Loucy (cell line): Measurements from ENCODE around the gene GLDN.
"Not testable (repeated sequence)": the region's sequence is repeated elsewhere in the genome, so short reads cannot be mapped to it uniquely, and the experiment has no call there.

ENCODE experiments used
- H2AFZ ChIP-seq: fragments of 200-600 bp; sonication (generic); 2 replicates; pipeline ENCODE4 v1.6.0; 2016; ENCODE audit warnings: antibody characterized with exemption, mild to moderate bottlenecking, low read length, moderate library complexity
- H3F3A ChIP-seq: fragments of 200-600 bp; 2 replicates; pipeline ENCODE4 v1.6.0; 2016; ENCODE audit warnings: antibody characterized with exemption, low read depth, mild to moderate bottlenecking
- H3K27me3 ChIP-seq: fragments of 200-600 bp; sonication (generic); 2 replicates; pipeline ENCODE4 v1.6.1; 2014; ENCODE audit warnings: low read length, mild to moderate bottlenecking; ENCODE audit not compliant: insufficient read depth, poor library complexity, severe bottlenecking
- H3K36me3 ChIP-seq: fragments of 200-600 bp; sonication (generic); 2 replicates; pipeline ENCODE4 v1.6.1; 2016; ENCODE audit warnings: low read length; ENCODE audit not compliant: insufficient read depth
- H3K4me1 ChIP-seq: fragments of 200-600 bp; sonication (generic); 2 replicates; pipeline ENCODE4 v1.5.1; 2014; ENCODE audit warnings: low read length, mild to moderate bottlenecking; ENCODE audit not compliant: insufficient read depth, poor library complexity, severe bottlenecking
- H3K4me2 ChIP-seq: fragments of 200-600 bp; sonication (generic); 2 replicates; pipeline ENCODE4 v1.6.0; 2014; ENCODE audit warnings: antibody characterized with exemption, low read length, low read depth, mild to moderate bottlenecking; ENCODE audit not compliant: poor library complexity, severe bottlenecking
- H3K4me3 ChIP-seq: fragments of 200-600 bp; sonication (generic); 2 replicates; pipeline ENCODE4 v1.5.1; 2014; ENCODE audit warnings: low read length, mild to moderate bottlenecking, mixed read lengths; ENCODE audit not compliant: poor library complexity, severe bottlenecking
- H3K79me2 ChIP-seq: fragments of 200-600 bp; sonication (generic); 2 replicates; pipeline ENCODE4 v1.6.1; 2014; ENCODE audit warnings: low read length; ENCODE audit not compliant: insufficient read depth
- H3K9ac ChIP-seq: fragments of 200-600 bp; sonication (generic); 2 replicates; pipeline ENCODE4 v1.6.0; 2014; ENCODE audit warnings: mild to moderate bottlenecking, low read depth, low read length, moderate library complexity; ENCODE audit not compliant: poor library complexity, severe bottlenecking
- H3K9me2 ChIP-seq: fragments of 200-600 bp; sonication (generic); replicated peaks from 2 replicates; pipeline ENCODE4 v1.6.1; 2016; ENCODE audit warnings: low read depth, low read length, mixed read lengths
- H3K9me3 ChIP-seq: fragments of 200-600 bp; sonication (generic); 2 replicates; pipeline ENCODE4 v1.6.1; 2014; ENCODE audit warnings: mild to moderate bottlenecking, antibody characterized with exemption, low read length, low read depth; ENCODE audit not compliant: insufficient read depth
- H4K20me1 ChIP-seq: fragments of 200-600 bp; sonication (generic); 2 replicates; pipeline ENCODE4 v1.6.0; 2014; ENCODE audit warnings: antibody characterized with exemption, low read length, mild to moderate bottlenecking; ENCODE audit not compliant: insufficient read depth, poor library complexity, severe bottlenecking
- EZH2phosphoT487 ChIP-seq: fragments of 200-600 bp; IDR thresholded peaks from 2 replicates; pipeline ENCODE4 v1.6.1; 2018; ENCODE audit warnings: antibody characterized with exemption, mild to moderate bottlenecking, moderate library complexity, borderline replicate concordance
- TF ChIP-seq, protein P1 (sequence below): fragments of 200-600 bp; sonication (generic); conservative IDR thresholded peaks from 2 replicates; pipeline ENCODE4 v1.5.1; 2014; ENCODE audit warnings: mild to moderate bottlenecking, antibody characterized with exemption, low read length

GLDN gene

DNA sequence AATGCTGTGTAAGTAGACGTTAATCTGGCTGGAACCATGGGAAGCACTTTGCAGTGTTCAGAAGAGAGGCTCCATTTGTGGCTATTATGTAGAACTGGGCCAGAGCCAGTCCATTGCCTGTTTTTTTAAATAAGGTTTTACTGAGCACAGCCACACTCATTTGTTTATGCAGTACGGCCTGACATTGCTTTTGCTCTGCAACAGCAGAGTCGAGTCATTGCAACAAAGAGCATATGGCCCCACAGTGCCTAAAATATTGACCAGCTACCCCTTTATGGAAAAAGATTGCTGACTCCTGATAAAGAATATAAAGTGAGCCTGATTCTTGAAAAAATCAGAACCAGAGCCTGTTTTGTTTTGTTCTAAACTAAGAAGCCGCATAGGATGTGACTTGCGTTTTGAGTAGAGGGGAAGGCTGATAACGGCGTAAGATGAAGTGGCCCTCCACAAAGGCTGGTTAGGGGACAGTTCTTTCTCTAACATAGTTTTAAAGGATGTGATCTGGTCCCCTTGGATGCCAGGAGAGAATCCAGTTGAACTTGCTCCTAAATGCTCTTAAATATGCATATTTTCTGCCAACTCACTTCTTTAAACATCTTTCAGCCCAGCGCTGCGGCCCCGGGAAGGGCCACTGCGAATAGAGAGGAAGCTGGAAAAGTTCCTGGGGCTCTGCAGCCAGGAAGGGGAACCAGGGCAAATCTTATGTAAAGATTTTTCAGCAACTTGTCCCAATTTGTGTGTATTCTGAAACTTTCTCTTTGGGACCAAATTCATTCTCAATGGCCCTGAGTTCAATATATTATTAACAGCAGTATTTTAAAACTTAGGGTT lies 64.5 kb downstream of the GLDN start:
- Histone ChIP-seq H4K20me1 (no peaks in the 10 kb centered on the region), H3K4me3 (no peak overlapping the region), H3K9ac (no peak overlapping the region), H3K79me2 (no peaks in the 10 kb centered on the region), H3K27me3 (no peaks in the 10 kb centered on the region), H3K9me2 (no peaks in the 10 kb centered on the region), H3F3A (no peaks in the 10 kb centered on the region), H2AFZ (no peak overlapping the region), H3K4me1 (no peaks in the 10 kb centered on the region), H3K36me3 (no peaks in the 10 kb centered on the region), H3K4me2 (no peak overlapping the region), H3K9me3 (no peaks in the 10 kb centered on the region)
- no peak for TF ChIP-seq EZH2phosphoT487
- TF ChIP-seq, protein P1, sequence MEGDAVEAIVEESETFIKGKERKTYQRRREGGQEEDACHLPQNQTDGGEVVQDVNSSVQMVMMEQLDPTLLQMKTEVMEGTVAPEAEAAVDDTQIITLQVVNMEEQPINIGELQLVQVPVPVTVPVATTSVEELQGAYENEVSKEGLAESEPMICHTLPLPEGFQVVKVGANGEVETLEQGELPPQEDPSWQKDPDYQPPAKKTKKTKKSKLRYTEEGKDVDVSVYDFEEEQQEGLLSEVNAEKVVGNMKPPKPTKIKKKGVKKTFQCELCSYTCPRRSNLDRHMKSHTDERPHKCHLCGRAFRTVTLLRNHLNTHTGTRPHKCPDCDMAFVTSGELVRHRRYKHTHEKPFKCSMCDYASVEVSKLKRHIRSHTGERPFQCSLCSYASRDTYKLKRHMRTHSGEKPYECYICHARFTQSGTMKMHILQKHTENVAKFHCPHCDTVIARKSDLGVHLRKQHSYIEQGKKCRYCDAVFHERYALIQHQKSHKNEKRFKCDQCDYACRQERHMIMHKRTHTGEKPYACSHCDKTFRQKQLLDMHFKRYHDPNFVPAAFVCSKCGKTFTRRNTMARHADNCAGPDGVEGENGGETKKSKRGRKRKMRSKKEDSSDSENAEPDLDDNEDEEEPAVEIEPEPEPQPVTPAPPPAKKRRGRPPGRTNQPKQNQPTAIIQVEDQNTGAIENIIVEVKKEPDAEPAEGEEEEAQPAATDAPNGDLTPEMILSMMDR, result no peak

DNA sequence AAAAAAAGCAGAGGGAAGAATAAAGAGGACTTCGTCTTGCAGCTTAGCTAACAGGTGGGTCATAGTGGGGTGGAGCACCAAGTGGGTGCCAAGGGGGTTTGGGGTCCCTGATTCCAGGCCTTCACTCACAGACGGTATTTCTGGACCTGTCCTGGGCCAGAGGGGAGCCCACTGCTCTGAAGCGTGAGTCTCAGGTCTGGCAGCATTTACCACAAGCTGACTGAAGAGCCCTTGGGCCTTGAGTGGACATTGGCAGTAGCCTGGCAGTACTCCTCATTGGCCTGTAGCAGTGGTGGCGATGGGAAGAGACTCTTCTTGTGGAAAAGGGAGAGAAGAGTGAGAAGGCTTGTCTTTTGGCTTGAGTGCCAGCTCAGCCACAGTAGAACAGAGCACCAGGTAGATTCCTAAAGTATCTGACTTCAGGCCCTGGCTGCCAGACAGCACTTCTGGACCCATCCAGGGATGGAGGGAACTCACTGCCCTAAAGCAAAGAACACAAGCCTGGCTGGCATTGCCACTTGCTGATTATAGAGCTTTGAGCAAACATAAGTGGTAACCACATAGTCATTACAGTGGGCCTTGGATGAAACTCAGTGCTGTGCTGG lies 72.9 kb downstream of the GLDN start:
- TF ChIP-seq, protein P1, result no peak
- TF ChIP-seq EZH2phosphoT487, result no peak
- H3K4me3 ChIP-seq, result no peak overlapping the region
- no peaks in the 10 kb centered on the region for H3K27me3 ChIP-seq
- no peaks in the 10 kb centered on the region for H3K79me2 ChIP-seq
- no peaks in the 10 kb centered on the region for H3K9me3 ChIP-seq
- no peaks in the 10 kb centered on the region for H3F3A ChIP-seq
- no peaks in the 10 kb centered on the region for H3K4me1 ChIP-seq
- no peaks in the 10 kb centered on the region for H4K20me1 ChIP-seq
- no peak overlapping the region for H2AFZ ChIP-seq
- H3K9ac ChIP-seq, result no peak overlapping the region
- no peak overlapping the region for H3K4me2 ChIP-seq
- H3K9me2 ChIP-seq, result no peaks in the 10 kb centered on the region
- no peaks in the 10 kb centered on the region for H3K36me3 ChIP-seq

DNA sequence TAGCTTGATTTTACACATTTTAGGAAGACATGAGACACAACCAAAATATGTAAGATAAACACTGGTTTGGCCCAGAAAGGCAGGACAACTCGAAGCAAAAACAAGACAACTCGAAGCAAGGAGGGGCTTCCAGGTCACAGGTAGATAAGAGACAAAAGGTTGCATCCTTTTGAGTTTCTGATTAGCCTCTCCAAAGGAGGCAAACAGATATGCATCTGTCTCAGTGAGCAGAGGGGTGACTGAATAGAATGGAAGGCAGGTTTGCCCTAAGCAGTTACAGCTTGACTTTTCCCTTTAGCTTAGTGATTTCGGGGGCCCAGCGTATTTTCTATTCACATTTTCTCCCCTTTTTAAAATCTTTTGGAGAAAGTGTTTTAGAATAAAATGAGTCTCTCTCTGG lies 74.7 kb downstream of the GLDN start:
- Histone ChIP-seq H3K36me3 (no peaks in the 10 kb centered on the region), H3K27me3 (no peaks in the 10 kb centered on the region), H3K9ac (no peak overlapping the region), H3K9me2 (no peaks in the 10 kb centered on the region), H2AFZ (no peak overlapping the region), H3K79me2 (no peaks in the 10 kb centered on the region), H3K4me3 (no peak overlapping the region), H3K4me1 (no peaks in the 10 kb centered on the region), H3F3A (no peaks in the 10 kb centered on the region), H4K20me1 (no peaks in the 10 kb centered on the region), H3K9me3 (no peaks in the 10 kb centered on the region), H3K4me2 (no peak overlapping the region)
- TF ChIP-seq, protein P1, result no peak
- no peak for TF ChIP-seq EZH2phosphoT487

DNA sequence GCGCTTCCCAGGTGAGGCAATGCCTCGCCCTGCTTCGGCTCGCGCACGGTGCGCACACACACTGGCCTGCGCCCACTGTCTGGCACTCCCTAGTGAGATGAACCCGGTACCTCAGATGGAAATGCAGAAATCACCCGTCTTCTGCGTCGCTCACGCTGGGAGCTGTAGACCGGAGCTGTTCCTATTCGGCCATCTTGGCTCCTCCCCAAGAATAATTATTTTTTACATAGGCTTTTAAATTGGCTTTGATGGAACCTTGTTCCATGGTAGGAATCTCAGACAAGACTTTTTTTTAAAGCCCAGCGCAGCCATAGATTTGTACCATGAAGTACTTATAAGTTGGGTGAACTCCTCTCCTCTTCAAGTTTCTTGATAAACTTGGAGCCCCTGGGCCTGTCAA lies 81.6 kb downstream of the GLDN start:
- not testable (repeated sequence) for H3K9me2 ChIP-seq, H4K20me1 ChIP-seq, H3K9ac ChIP-seq, H3F3A ChIP-seq, H3K4me3 ChIP-seq, H3K79me2 ChIP-seq, H3K27me3 ChIP-seq, H3K36me3 ChIP-seq, H3K4me1 ChIP-seq, H2AFZ ChIP-seq, H3K4me2 ChIP-seq, H3K9me3 ChIP-seq
